ENCODE data around the gene CHRNE. TPM values are rescaled to one million over a fixed set of nuclear protein-coding genes. Genes with fewer than 3 reads are reported as not detected.
A peak's percentile ranks its signal among the peaks of the same experiment; 100 is the strongest.

CHRNE gene
- total and polyA plus RNA-seq, 2 of the 13 experiments (the other 11 are each of a cell fraction or from before 2014, with no cell fraction given), result 0.53 to 0.59 TPM

DNA sequence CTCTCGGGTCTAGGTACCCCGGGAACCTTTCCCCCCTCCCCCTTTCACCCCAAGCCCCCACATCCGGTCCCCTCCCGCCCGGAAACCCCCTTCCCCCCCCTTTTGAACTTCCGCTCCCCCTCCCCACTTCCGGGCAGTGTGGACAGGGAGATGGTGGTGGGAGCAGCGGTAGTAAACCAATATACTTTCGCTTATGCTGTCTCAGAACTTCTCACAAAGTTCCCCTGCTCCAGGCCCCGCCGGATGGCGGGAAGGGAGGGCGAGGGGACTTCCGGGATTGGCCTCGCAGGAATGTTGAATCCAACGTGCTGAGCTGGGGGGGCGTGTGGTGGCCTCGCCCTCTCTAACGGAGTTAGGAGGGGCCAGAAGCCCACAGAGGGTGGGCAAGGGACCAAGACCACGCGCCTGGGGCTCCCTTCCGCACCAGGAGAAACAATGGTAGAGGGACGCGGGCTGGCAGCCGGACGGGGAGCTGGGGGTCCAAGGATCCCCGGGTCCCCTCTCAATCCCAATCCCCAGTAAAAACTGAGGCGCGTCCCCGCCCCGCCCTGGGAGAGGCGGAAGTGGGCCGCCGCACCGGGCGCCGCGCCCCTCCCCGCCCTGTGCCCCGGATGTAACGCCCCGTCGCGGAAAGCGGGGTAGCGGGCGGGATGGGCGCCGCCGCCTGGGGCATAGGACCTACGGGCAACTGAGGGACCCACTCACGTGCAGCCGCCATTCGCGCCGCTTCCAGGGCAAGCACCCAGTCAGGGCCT, 44.7 kb upstream of the CHRNE start (continued):
- TF ChIP-seq, protein P1, sequence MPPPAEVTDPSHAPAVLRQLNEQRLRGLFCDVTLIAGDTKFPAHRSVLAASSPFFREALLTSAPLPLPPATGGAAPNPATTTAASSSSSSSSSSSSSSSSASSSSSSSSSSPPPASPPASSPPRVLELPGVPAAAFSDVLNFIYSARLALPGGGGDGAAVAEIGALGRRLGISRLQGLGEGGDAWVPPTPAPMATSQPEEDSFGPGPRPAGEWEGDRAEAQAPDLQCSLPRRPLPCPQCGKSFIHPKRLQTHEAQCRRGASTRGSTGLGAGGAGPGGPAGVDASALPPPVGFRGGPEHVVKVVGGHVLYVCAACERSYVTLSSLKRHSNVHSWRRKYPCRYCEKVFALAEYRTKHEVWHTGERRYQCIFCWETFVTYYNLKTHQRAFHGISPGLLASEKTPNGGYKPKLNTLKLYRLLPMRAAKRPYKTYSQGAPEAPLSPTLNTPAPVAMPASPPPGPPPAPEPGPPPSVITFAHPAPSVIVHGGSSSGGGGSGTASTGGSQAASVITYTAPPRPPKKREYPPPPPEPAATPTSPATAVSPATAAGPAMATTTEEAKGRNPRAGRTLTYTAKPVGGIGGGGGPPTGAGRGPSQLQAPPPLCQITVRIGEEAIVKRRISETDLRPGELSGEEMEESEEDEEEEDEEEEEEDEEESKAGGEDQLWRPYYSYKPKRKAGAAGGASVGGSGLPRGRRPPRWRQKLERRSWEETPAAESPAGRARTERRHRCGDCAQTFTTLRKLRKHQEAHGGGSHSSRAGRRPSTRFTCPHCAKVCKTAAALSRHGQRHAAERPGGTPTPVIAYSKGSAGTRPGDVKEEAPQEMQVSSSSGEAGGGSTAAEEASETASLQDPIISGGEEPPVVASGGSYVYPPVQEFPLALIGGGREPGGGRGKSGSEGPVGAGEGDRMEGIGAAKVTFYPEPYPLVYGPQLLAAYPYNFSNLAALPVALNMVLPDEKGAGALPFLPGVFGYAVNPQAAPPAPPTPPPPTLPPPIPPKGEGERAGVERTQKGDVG (CRISPR knock-in tag; IDR thresholded peaks at IDR 0.05; ENCODE audit: borderline replicate concordance), result no peak
- TF ChIP-seq, protein P2, sequence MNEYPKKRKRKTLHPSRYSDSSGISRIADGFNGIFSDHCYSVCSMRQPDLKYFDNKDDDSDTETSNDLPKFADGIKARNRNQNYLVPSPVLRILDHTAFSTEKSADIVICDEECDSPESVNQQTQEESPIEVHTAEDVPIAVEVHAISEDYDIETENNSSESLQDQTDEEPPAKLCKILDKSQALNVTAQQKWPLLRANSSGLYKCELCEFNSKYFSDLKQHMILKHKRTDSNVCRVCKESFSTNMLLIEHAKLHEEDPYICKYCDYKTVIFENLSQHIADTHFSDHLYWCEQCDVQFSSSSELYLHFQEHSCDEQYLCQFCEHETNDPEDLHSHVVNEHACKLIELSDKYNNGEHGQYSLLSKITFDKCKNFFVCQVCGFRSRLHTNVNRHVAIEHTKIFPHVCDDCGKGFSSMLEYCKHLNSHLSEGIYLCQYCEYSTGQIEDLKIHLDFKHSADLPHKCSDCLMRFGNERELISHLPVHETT (CRISPR knock-in tag; conservative IDR thresholded peaks at IDR 0.05), result peak; percentile 36; the same call in 1 of the 2 replicates
- TF ChIP-seq MTA1 (CRISPR knock-in tag; IDR thresholded peaks at IDR 0.05; ENCODE audit: borderline replicate concordance), result no peak
- TF ChIP-seq HOXA7 (CRISPR knock-in tag; IDR thresholded peaks at IDR 0.05), result no peak
- TF ChIP-seq, protein P3, sequence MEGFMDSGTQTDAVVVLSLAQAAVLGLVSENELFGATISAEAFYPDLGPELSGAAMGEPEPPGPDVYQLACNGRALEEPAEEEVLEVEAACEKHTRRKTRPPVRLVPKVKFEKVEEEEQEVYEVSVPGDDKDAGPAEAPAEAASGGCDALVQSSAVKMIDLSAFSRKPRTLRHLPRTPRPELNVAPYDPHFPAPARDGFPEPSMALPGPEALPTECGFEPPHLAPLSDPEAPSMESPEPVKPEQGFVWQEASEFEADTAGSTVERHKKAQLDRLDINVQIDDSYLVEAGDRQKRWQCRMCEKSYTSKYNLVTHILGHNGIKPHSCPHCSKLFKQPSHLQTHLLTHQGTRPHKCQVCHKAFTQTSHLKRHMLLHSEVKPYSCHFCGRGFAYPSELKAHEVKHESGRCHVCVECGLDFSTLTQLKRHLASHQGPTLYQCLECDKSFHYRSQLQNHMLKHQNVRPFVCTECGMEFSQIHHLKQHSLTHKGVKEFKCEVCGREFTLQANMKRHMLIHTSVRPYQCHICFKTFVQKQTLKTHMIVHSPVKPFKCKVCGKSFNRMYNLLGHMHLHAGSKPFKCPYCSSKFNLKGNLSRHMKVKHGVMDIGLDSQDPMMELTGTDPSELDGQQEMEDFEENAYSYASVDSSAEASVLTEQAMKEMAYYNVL (CRISPR knock-in tag; IDR thresholded peaks at IDR 0.05; ENCODE audit: borderline replicate concordance), result no peak
- TF ChIP-seq, protein P4, sequence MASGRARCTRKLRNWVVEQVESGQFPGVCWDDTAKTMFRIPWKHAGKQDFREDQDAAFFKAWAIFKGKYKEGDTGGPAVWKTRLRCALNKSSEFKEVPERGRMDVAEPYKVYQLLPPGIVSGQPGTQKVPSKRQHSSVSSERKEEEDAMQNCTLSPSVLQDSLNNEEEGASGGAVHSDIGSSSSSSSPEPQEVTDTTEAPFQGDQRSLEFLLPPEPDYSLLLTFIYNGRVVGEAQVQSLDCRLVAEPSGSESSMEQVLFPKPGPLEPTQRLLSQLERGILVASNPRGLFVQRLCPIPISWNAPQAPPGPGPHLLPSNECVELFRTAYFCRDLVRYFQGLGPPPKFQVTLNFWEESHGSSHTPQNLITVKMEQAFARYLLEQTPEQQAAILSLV (CRISPR knock-in tag; IDR thresholded peaks at IDR 0.05; ENCODE audit: borderline replicate concordance), result 0 out of 2 replicates have a peak, but pooled peaks have one; percentile 41
- no peak; the same call in 1 of the 2 replicates for TF ChIP-seq TOE1 (CRISPR knock-in tag; IDR thresholded peaks at IDR 0.05)
- TF ChIP-seq ARHGAP35 (CRISPR knock-in tag; IDR thresholded peaks at IDR 0.05; ENCODE audit: borderline replicate concordance), result no peak
- no peak for TF ChIP-seq SATB2 (CRISPR knock-in tag; IDR thresholded peaks at IDR 0.05)
- 0 out of 2 replicates have a peak, but pooled peaks have one; percentile 72 for TF ChIP-seq ZNF225 (CRISPR knock-in tag; IDR thresholded peaks at IDR 0.05)
- no peak for TF ChIP-seq ZFP36L2 (CRISPR knock-in tag; IDR thresholded peaks at IDR 0.05)
- TF ChIP-seq, protein P5, sequence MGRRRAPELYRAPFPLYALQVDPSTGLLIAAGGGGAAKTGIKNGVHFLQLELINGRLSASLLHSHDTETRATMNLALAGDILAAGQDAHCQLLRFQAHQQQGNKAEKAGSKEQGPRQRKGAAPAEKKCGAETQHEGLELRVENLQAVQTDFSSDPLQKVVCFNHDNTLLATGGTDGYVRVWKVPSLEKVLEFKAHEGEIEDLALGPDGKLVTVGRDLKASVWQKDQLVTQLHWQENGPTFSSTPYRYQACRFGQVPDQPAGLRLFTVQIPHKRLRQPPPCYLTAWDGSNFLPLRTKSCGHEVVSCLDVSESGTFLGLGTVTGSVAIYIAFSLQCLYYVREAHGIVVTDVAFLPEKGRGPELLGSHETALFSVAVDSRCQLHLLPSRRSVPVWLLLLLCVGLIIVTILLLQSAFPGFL (CRISPR knock-in tag; IDR thresholded peaks at IDR 0.05), result no peak; the same call in 1 of the 2 replicates
- no peak; the same call in 1 of the 2 replicates for TF ChIP-seq ZNF589 (CRISPR knock-in tag; conservative IDR thresholded peaks at IDR 0.05)
- TF ChIP-seq ZNF101 (CRISPR knock-in tag; IDR thresholded peaks at IDR 0.05; ENCODE audit: borderline replicate concordance, low read depth), result no peak
- TF ChIP-seq KAT7 (CRISPR knock-in tag; IDR thresholded peaks at IDR 0.05; ENCODE audit: borderline replicate concordance), result peak; percentile 83
- TF ChIP-seq ZNF670 (CRISPR knock-in tag; IDR thresholded peaks at IDR 0.05; ENCODE audit: borderline replicate concordance), result no peak
- TF ChIP-seq ZFP90 (CRISPR knock-in tag; IDR thresholded peaks at IDR 0.05; ENCODE audit: borderline replicate concordance), result no peak; the same call in 1 of the 2 replicates
